Hematopoietic multipotent progenitor cell treated with erythropoietin and hydrocortisone succinate and interleukin-3 and kit ligand, for 15 days (in vitro differentiated cells): ENCODE results near the gene KIAA1328.

ENCODE experiments used
- DNase-seq: peaks from one replicate; pipeline ENCODE4 v3.0.0-alpha.2; 2015; ENCODE audit warnings: low spot score

Gene KIAA1328

GRCh38 chr18:36953047-36953446, 124.1 kb downstream of the KIAA1328 start:
- DNase-seq: no peak

GRCh38 chr18:36960038-36960437, 131.1 kb downstream of the KIAA1328 start:
- DNase-seq: no peak

- no peak for DNase-seq
Observed at GRCh38 chr18:36963464-36963863, 134.5 kb downstream of the KIAA1328 start.

- DNase-seq: no peak
Observed at GRCh38 chr18:36974686-36975085, 145.8 kb downstream of the KIAA1328 start.

GRCh38 chr18:36977121-36977520, 148.2 kb downstream of the KIAA1328 start:
- no peak for DNase-seq

GRCh38 chr18:36993068-36993467, 164.1 kb downstream of the KIAA1328 start:
- DNase-seq: no peak

GRCh38 chr18:37006742-37007141, 177.8 kb downstream of the KIAA1328 start:
- DNase-seq: no peak

- no peak for DNase-seq
Observed at GRCh38 chr18:37012452-37012851, 183.5 kb downstream of the KIAA1328 start.

GRCh38 chr18:37019157-37019827, 190.4 kb downstream of the KIAA1328 start:
- no peak for DNase-seq

GRCh38 chr18:37033419-37033818, 204.5 kb downstream of the KIAA1328 start:
- DNase-seq: no peak

GRCh38 chr18:37042381-37042780, 213.5 kb downstream of the KIAA1328 start:
- no peak for DNase-seq

GRCh38 chr18:37055137-37055802, 226.3 kb downstream of the KIAA1328 start:
- DNase-seq: no peak

GRCh38 chr18:37064187-37064586, 235.3 kb downstream of the KIAA1328 start:
- DNase-seq: no peak

- no peak for DNase-seq
Observed at GRCh38 chr18:37065254-37065653, 236.3 kb downstream of the KIAA1328 start.

- no peak for DNase-seq
Observed at GRCh38 chr18:37084912-37085311, 256.0 kb downstream of the KIAA1328 start.

GRCh38 chr18:37085362-37085761, 256.4 kb downstream of the KIAA1328 start:
- no peak for DNase-seq

GRCh38 chr18:37107748-37108522, 279.0 kb downstream of the KIAA1328 start:
- DNase-seq: no peak

GRCh38 chr18:37122877-37123276, 293.9 kb downstream of the KIAA1328 start:
- no peak for DNase-seq

GRCh38 chr18:37124516-37124915, 295.6 kb downstream of the KIAA1328 start:
- DNase-seq: no peak

GRCh38 chr18:37135177-37135576, 306.2 kb downstream of the KIAA1328 start:
- DNase-seq: no peak

- DNase-seq: no peak
Observed at GRCh38 chr18:37138456-37138855, 309.5 kb downstream of the KIAA1328 start.

- DNase-seq: no peak
Observed at GRCh38 chr18:37139876-37140275, 310.9 kb downstream of the KIAA1328 start.

- no peak for DNase-seq
Observed at GRCh38 chr18:37144921-37145320, 316.0 kb downstream of the KIAA1328 start.
